Measurements from ENCODE around the gene ATAD3C. TPM values are rescaled to one million over a fixed set of nuclear protein-coding genes. Genes with fewer than 3 reads are reported as not detected.

ATAD3C gene
- total and polyA plus RNA-seq, 2 of the 4 experiments (the other 2 are of a cell fraction) = not detected

DNA sequence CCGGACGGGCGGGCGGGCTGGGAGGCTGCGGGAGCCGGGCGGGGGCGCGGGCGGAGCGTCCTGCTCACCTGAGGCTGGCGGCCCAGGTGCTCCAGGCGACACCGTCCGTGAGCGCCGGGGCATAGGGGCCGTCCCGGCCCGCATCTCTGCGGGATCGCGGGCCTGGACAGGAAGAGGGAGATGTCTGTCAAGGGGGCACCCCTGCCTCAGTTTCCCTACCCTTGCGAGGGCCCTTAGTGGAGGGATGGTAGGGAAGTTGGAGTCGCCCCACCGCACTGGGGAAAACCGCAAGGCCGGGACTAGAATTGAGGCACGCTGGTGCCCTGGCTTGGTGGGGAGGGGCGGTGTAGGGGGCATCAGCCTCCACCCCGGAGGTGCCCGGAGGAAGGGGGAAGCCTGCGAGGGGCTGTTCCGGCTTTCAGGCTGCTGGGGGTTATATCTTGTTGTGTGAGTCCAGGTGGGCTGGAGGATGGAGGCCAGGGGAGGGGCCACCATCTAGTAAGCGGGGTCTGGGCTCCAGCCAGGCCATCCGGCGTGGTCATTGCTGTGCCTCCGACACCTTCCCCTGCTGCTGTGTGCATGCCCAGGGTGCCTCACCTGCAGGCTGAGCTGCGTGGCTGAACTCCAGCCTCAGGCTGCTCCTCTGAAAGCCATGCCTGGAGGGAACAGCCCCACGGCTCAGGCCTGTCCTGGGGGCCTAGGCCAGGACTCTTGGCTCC is 13.4 kb upstream of the ATAD3C start:
- in situ Hi-C loops (cut with MboI; ENCODE audit: low sequenced_read_pairs) (no loop called here), intact Hi-C loops (cut with micrococcal nuclease) (no loop called here), dilution Hi-C loops (cut with HindIII; ENCODE audit: low sequenced_read_pairs, unreplicated experiment) (no loop called here)
- Histone ChIP-seq H2BK15ac (ENCODE audit: low read depth, low read length) (no peak overlapping the region), H3K9ac (ENCODE audit: low read depth, low read length) (no peak overlapping the region), H3K27me3 (ENCODE audit: control insufficient read depth, insufficient read depth, low read length) (no peaks in the 10 kb centered on the region; the same call in 1 of the 2 replicates), H3K79me1 (ENCODE audit: low read depth in 1 of 2, low read length in 2 of 2) (0 out of 4 replicates have a peak, but pooled peaks cover 0 to 3% of the 10 kb centered on the region in 2 experiments), H3K9me3 (ENCODE audit: control insufficient read depth, insufficient read depth, low read length) (no peaks in the 10 kb centered on the region), H4K5ac (ENCODE audit: low read depth, low read length) (no peak overlapping the region), H3K4me1 (ENCODE audit: control insufficient read depth, insufficient read depth, low read length) (peaks cover 16% of the 10 kb centered on the region; the same call in 1 of the 2 replicates), H3K4ac (ENCODE audit: low read depth, low read length) (no peak overlapping the region), H2BK120ac (ENCODE audit: low read depth, low read length) (no peak overlapping the region), H2AFZ (replicated peaks; ENCODE audit: low read length, poor library complexity) (peak overlapping the region; percentile 92), H3K56ac (ENCODE audit: extremely low read depth, insufficient read depth, low read length) (no peak overlapping the region), H3K27ac (ENCODE audit: insufficient read depth, low read length) (no peak overlapping the region), H2BK5ac (ENCODE audit: low read depth, low read length, poor library complexity, severe bottlenecking) (no peak overlapping the region), H4K8ac (ENCODE audit: low read depth in 2 of 2, low read length in 2 of 2) (no peak overlapping the region; a peak in 1 of 4 replicates), H3K4me3 (ENCODE audit: insufficient read depth, low read depth, low read length) (peak overlapping the region; percentile 57), H4K91ac (ENCODE audit: insufficient read depth, low read depth, low read length) (no peak overlapping the region), H2BK20ac (ENCODE audit: low read depth, low read length) (no peak overlapping the region), H2AK5ac (ENCODE audit: low read depth, low read length) (no peak overlapping the region), H3K36me3 (ENCODE audit: control insufficient read depth, insufficient read depth, low read length) (no peaks in the 10 kb centered on the region), H3K18ac (ENCODE audit: low read depth, low read length) (no peak overlapping the region), H3K14ac (replicated peaks; ENCODE audit: low read depth, low read length) (no peak overlapping the region), H2AK9ac (replicated peaks; ENCODE audit: low read depth, low read length, poor library complexity) (peak overlapping the region; percentile 37), H3K9me1 (ENCODE audit: insufficient read depth, low read length) (0 out of 2 replicates have a peak, but pooled peaks cover 7% of the 10 kb centered on the region), H3K4me2 (ENCODE audit: low read depth, low read length) (peak overlapping the region; percentile 71), H3K23ac (ENCODE audit: low read depth, low read length) (peak overlapping the region; percentile 38; the same call in 1 of the 2 replicates), H4K20me1 (ENCODE audit: insufficient read depth, low read length) (no peaks in the 10 kb centered on the region)
- CTCF ChIA-PET = no interaction called here
- POLR2A ChIA-PET (ENCODE audit: unreplicated experiment) = no interaction called here
- DNase-seq (no peak), ATAC-seq (ENCODE audit: low read depth) (no peak)
- no TSS peak for BruUV-seq (replicated peaks)
- TF ChIP-seq MAFK (IDR thresholded peaks at IDR 0.05; ENCODE audit: low read depth, low read length) = no peak
- WGBS, 2 experiments (ENCODE audit: extremely low coverage in 2 of 2, insufficient read length in 1 of 2) = 62% methylated on average over 11 of the region's 40 CpGs; no CpG with 5 or more reads in 1 of the 2 experiments
